Thoracic aorta (tissue), 2 donors: ENCODE measurements around the gene FADS6. TPM values are rescaled to one million over a fixed set of nuclear protein-coding genes. Genes with fewer than 3 reads are reported as not detected.
"Not testable (repeated sequence)": the region's sequence is repeated elsewhere in the genome, so short reads cannot be mapped to it uniquely, and the experiment has no call there.

Experiments used
- ATAC-seq: fragments of 150-250 bp; one replicate; pipeline ENCODE4 v1.8.0; 2017; ENCODE audit warnings: low read depth; ENCODE audit not compliant: insufficient number of reproducible peaks, low FRiP score
- DNase-seq: peaks from one replicate; pipeline ENCODE4 v3.0.0-alpha.2; 2020; ENCODE audit warnings: low spot score
- H3K27ac ChIP-seq, 2 donors: fragments of 200-600 bp; sonication (generic); 1 replicate in 1 of 2; 2 replicates in 1 of 2; pipeline ENCODE4 v1.5.1; 2016; ENCODE audit warnings: mild to moderate bottlenecking in 2 of 2, moderate library complexity in 2 of 2
- H3K27me3 ChIP-seq: fragments of 200-600 bp; sonication (generic); replicated peaks from 2 replicates; pipeline ENCODE4 v1.6.0; 2016; ENCODE audit warnings: mild to moderate bottlenecking; ENCODE audit not compliant: insufficient read depth
- H3K36me3 ChIP-seq: fragments of 200-600 bp; sonication (generic); one replicate; pipeline ENCODE4 v1.5.1; 2016
- H3K4me1 ChIP-seq, 2 donors: fragments of 200-600 bp; sonication (generic); 1 replicate in 1 of 2; 2 replicates in 1 of 2; pipeline versions ENCODE4 v1.5.1 to v1.6.0; 2016; ENCODE audit warnings: low read depth in 2 of 2, mild to moderate bottlenecking in 1 of 2; ENCODE audit not compliant: control insufficient read depth in 1 of 2
- H3K4me3 ChIP-seq: fragments of 200-600 bp; sonication (generic); 2 replicates; pipeline ENCODE4 v1.5.1; 2016; ENCODE audit warnings: mild to moderate bottlenecking
- H3K9me3 ChIP-seq: fragments of 200-600 bp; sonication (generic); 2 replicates; pipeline ENCODE4 v1.5.1; 2016
- CTCF ChIP-seq: fragments of 200-600 bp; sonication (generic); IDR thresholded peaks from one replicate; pipeline ENCODE4 v1.5.1; 2019; ENCODE audit warnings: antibody characterized with exemption
- total RNA-seq, 2 donors: library from RNA; depleted of rRNA; stranded (reverse); fragments of >200 nt; gene quantifications; one replicate each; pipeline versions ENCODE4 v1.1.0 to v1.2.3, GENCODE V29; 2016

Gene FADS6
- total RNA-seq, 2 donors from 2014 or later: not detected

GRCh38 chr17:74872313-74873036 lies 21.0 kb downstream of the FADS6 start, which contains the start of gene FDXR:
FDXR (minus strand) TSS chr17:74872994; CDS start chr17:74872944, 50 bp downstream.
- Histone ChIP-seq H3K27me3 (no peaks in the 10 kb centered on the region), H3K36me3 (no peaks in the 10 kb centered on the region), H3K4me1 (peaks cover 9 to 15% of the 10 kb centered on the region in 2 donors), H3K4me3 (peak within 1 kb of the TSS; percentile 90), H3K9me3 (no peaks in the 10 kb centered on the region), H3K27ac (peak within 1 kb of the TSS; percentile 93 to 94)
- DNase-seq: no peak
- no peak for ATAC-seq
- no peak for TF ChIP-seq CTCF

- H3K36me3 ChIP-seq: no peaks in the 10 kb centered on the region
- H3K9me3 ChIP-seq: no peaks in the 10 kb centered on the region
- no peak overlapping the region for H3K27ac ChIP-seq
- peak overlapping the region; percentile 85 for H3K4me3 ChIP-seq
- DNase-seq (no peak), ATAC-seq (no peak)
- TF ChIP-seq CTCF: no peak
- H3K27me3 ChIP-seq: no peaks in the 10 kb centered on the region
- H3K4me1 ChIP-seq: peaks cover 9 to 15% of the 10 kb centered on the region in 2 donors
Observed at GRCh38 chr17:74871356-74872076, 21.9 kb downstream of the FADS6 start.

GRCh38 chr17:74870512-74870911 lies 22.9 kb downstream of the FADS6 start:
- no peak for DNase-seq
- H3K27me3 ChIP-seq: no peaks in the 10 kb centered on the region
- H3K36me3 ChIP-seq: no peaks in the 10 kb centered on the region
- H3K4me1 ChIP-seq: peaks cover 9 to 15% of the 10 kb centered on the region in 2 donors
- ATAC-seq: no peak
- H3K27ac ChIP-seq: no peak overlapping the region
- no peaks in the 10 kb centered on the region for H3K9me3 ChIP-seq
- H3K4me3 ChIP-seq: no peak overlapping the region
- TF ChIP-seq CTCF: no peak

- ATAC-seq, H3K9me3 ChIP-seq, H3K27me3 ChIP-seq, H3K36me3 ChIP-seq, H3K4me3 ChIP-seq, DNase-seq, H3K27ac ChIP-seq: not testable (repeated sequence)
- peaks cover 9 to 15% of the 10 kb centered on the region in 2 donors for H3K4me1 ChIP-seq
Observed at GRCh38 chr17:74870028-74870427, 23.4 kb downstream of the FADS6 start.

- H3K9me3 ChIP-seq: no peaks in the 10 kb centered on the region
- peaks cover 9 to 15% of the 10 kb centered on the region in 2 donors for H3K4me1 ChIP-seq
- ATAC-seq: no peak
- no peaks in the 10 kb centered on the region for H3K36me3 ChIP-seq
- no peak overlapping the region for H3K4me3 ChIP-seq
- TF ChIP-seq CTCF: no peak
- no peak overlapping the region for H3K27ac ChIP-seq
- no peak for DNase-seq
- no peaks in the 10 kb centered on the region for H3K27me3 ChIP-seq
Observed at GRCh38 chr17:74868908-74869255, 24.6 kb downstream of the FADS6 start.
